NK-92 (cell line): ENCODE data around the gene FAM107B.
"Not testable (repeated sequence)": the region's sequence is repeated elsewhere in the genome, so short reads cannot be mapped to it uniquely, and the experiment has no call there.

Source experiments
- DNase-seq: peaks from one replicate; lab custom pipeline; 2025; ENCODE audit not compliant: unreplicated experiment; lab: John Stamatoyannopoulos, UW

The FAM107B gene

GRCh38 chr10:14737808-14738545 is 36.7 kb downstream of the FAM107B start:
- no peak for DNase-seq

- DNase-seq: no peak
These were observed 38.1 kb downstream of the FAM107B start for GRCh38 chr10:14736600-14737081.

GRCh38 chr10:14736043-14736442 is 38.7 kb downstream of the FAM107B start:
- DNase-seq: no peak

GRCh38 chr10:14731875-14732512 is 42.7 kb downstream of the FAM107B start:
- DNase-seq: no peak

GRCh38 chr10:14728346-14728745 is 46.4 kb downstream of the FAM107B start:
- no peak for DNase-seq

GRCh38 chr10:14727924-14728323 is 46.8 kb downstream of the FAM107B start:
- DNase-seq: no peak

GRCh38 chr10:14727465-14727864 is 47.2 kb downstream of the FAM107B start:
- DNase-seq: no peak

GRCh38 chr10:14724931-14725330 is 49.8 kb downstream of the FAM107B start:
- no peak for DNase-seq

- DNase-seq: no peak
These were observed 51.5 kb downstream of the FAM107B start for GRCh38 chr10:14723052-14723689.

GRCh38 chr10:14717552-14717951 is 57.1 kb downstream of the FAM107B start:
- DNase-seq: no peak

GRCh38 chr10:14712991-14713424 is 61.7 kb downstream of the FAM107B start:
- no peak for DNase-seq

- not testable (repeated sequence) for DNase-seq
These were observed 65.4 kb downstream of the FAM107B start for GRCh38 chr10:14709344-14709743.

GRCh38 chr10:14707481-14707880 is 67.2 kb downstream of the FAM107B start:
- DNase-seq: no peak

GRCh38 chr10:14705548-14706230 is 69.0 kb downstream of the FAM107B start:
- no peak for DNase-seq

- DNase-seq: no peak
These were observed 71.1 kb downstream of the FAM107B start for GRCh38 chr10:14703631-14704001.

GRCh38 chr10:14701466-14701865 is 73.2 kb downstream of the FAM107B start:
- DNase-seq: no peak

- no peak for DNase-seq
These were observed 74.2 kb downstream of the FAM107B start for GRCh38 chr10:14700546-14700945.

GRCh38 chr10:14699482-14699881 is 75.2 kb downstream of the FAM107B start:
- DNase-seq: no peak

GRCh38 chr10:14698829-14699170 is 75.9 kb downstream of the FAM107B start:
- no peak for DNase-seq

GRCh38 chr10:14698111-14698828 is 76.4 kb downstream of the FAM107B start:
- DNase-seq: no peak

- no peak for DNase-seq
These were observed 77.4 kb downstream of the FAM107B start for GRCh38 chr10:14697281-14697680.
